GM19025 (cell line): ENCODE data around the gene RTL9.
A peak's percentile ranks its signal among the peaks of the same experiment; 100 is the strongest.
"Not testable (repeated sequence)": the region's sequence is repeated elsewhere in the genome, so short reads cannot be mapped to it uniquely, and the experiment has no call there.

Source experiments
- ATAC-seq: cut with Tn5 transposase; IDR thresholded peaks from one replicate; pipeline ENCODE4 v1.9.1; 2021; ENCODE audit warnings: mild to moderate bottlenecking, low read depth, moderate library complexity; ENCODE audit not compliant: unreplicated experiment

RTL9 gene

DNA sequence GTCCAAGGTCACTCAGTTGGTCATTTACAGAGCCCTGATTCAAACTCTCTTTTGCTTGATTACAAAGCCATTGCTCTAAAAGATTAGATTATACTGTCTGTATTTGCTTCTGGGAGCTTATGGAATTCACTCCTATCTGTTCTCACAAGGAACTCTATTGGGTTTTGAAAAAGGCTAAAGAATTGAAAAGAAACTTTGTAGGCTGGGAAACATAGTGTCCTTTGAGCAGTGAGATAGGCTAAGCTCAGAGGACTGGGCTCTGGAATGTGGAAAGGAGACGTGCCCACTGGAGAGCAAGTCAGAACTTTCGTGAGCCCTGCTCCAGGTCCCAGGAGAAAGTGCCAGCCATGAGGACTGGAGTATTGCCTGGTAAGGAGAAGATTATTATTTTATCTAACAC lies at the start of gene RTL9:
TSS of gene RTL9 (plus strand) at position 301 of the 400 bp plus-strand sequence. CDS start 91,770 bp downstream, outside the sequence.
- no peak for ATAC-seq

- ATAC-seq, result no peak
Observed at GRCh38 chrX:110310000-110310790, 48.5 kb upstream of the RTL9 start.

DNA sequence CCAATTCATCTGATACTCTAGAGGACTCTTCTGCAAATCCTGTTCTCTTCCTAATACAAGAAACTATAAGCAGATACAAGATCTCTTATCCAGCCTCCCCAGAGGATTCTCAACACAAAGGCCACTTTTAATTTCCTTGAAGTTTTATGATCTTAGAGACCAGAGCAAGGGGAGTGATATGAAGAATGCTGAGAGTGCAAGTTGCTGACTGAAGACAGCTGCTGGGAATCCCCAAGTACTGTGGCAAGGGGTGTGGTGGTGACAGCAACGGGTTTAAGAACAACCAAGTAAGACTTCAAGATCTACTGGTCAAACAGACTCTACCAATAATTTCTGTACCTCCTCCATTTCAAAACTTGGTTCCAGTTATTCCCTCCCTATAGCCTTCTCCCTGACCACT lies 47.8 kb upstream of the RTL9 start:
- peak; percentile 87 for ATAC-seq

DNA sequence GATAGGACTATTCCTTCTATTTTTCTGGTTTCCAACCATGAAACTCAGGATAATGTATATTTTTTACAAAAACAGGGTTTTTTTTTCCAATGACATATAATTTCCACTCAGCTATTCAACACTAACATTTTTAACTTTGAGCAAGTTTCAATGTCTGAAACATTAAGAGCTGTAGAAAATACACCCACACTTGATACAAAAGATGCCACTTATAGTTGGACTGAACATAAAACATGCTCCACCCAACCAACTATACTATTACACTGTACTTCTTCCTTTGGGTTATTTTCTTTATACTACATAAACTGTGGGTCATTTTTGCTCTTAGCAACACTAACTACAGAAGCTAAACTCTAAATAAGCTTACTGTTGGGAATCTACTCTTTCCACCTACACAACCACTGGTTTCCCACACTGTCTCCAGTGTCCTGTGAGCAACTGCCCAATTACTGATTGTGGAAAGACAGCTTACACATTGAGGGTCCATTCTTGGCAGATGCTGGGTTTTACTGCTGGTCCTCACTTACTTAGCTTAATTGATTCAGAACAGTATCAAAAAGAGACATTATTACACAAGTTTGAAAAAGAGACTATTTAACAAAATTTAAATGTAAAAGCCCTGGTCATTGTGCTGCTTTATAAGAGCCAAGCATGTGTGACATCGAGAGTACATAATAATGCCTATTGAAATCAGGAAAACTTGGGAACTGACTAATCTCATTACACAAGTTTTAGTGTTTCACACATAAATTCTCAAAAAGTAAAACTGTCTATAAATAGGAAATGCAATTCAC lies 47.0 kb upstream of the RTL9 start:
- ATAC-seq, result no peak

DNA sequence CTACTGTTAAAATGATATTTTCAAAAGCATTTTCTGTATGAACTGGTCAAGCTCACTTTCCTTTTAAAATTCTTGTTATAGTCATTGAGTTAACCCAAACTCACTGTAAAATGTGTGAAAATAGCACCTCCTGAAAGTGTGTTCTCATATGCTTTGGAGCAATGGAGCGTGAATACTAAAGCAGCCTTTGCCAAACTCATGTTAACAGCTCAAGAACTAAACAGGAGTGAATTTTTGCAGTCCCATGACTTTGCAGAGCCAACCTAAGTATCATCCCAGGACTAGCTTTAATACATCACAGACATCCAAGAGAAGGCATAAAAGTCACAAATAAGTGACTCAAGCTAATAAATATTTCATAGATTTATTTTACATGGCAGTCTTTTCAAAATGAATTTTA lies 43.1 kb upstream of the RTL9 start:
- no peak for ATAC-seq

DNA sequence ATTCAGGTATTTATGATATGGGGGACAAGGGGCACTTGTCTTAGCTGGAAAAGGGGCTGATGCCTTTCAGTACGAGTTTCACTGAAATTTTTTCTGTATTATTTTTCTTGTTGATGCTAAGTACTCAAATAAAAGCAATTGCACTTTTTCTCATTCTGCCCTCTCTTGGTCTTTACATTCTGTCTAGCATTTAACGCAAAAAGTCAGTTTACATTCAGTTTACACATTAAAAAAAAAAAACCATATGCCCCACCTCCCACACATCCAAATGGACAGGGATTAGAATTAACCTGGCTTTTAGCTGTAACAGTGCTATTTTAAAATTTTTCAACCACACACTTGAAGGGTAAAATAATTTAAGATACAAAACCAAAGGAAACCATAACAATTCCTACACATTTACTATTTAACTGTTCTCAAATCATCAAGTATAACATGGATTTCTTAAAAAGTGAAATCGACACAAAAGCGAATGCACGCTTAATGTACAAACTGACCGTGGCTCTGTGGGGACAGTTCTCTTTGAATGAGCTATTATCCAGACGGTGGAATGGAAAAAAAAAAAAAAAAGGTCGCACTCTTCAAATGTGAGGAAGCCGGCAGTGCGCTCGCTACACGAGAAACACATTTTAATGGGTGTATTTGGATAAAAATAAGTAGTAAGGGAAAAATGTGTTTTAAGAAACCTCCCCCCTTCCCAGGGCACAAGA lies 42.1 kb upstream of the RTL9 start:
- ATAC-seq, result no peak

GRCh38 chrX:110317061-110317819 lies 41.4 kb upstream of the RTL9 start:
- ATAC-seq, result peak; percentile 4

- ATAC-seq, result peak; percentile 76
Observed at GRCh38 chrX:110317820-110318663, 40.6 kb upstream of the RTL9 start, which contains the start of gene AMMECR1. Gene AMMECR1, minus strand, starts transcription at chrX:110318085. Its CDS starts 14 bp downstream, at chrX:110318071.

DNA sequence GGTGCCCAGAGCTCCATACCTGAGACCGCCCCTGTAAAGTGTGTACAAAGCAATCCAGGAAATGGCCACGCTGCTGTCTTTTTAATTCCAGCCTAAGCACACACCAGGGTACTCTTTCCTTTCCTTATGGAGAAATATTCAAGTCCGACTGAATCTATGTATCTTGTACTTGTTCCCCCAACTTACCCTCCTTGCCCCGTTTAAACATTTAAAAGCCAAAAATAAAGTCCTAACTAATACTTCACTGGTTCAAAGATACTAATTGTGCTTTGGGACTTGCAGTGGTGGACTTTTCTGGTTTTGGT lies 40.0 kb upstream of the RTL9 start:
- ATAC-seq, result peak; percentile 14

GRCh38 chrX:110320381-110320987 lies 38.2 kb upstream of the RTL9 start:
- no peak for ATAC-seq

GRCh38 chrX:110321081-110321480 lies 37.6 kb upstream of the RTL9 start:
- no peak for ATAC-seq

DNA sequence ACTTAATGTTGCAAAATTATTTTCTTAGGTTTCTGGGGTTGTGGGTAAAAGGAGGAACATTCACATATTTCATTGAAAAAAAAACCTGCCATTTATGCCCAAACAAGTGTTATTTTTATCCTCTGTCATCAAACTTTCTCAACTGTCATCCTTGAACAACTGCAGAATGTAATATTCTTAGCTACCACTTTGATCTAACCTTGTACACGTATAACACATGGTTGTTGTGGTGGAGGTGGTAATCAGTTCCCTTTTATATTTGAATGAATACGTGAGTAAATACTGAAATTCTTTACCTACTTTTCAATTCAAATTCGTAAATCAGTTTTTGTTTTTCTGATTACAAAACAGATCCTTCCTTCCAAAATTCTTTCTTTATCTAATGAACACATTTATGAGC lies 37.0 kb upstream of the RTL9 start:
- no peak for ATAC-seq

GRCh38 chrX:110322603-110323002 lies 36.0 kb upstream of the RTL9 start:
- no peak for ATAC-seq

GRCh38 chrX:110326712-110327111 lies 31.9 kb upstream of the RTL9 start:
- no peak for ATAC-seq

- no peak for ATAC-seq
Observed at GRCh38 chrX:110327336-110327735, 31.3 kb upstream of the RTL9 start.

GRCh38 chrX:110328613-110329012 lies 30.0 kb upstream of the RTL9 start:
- not testable (repeated sequence) for ATAC-seq

DNA sequence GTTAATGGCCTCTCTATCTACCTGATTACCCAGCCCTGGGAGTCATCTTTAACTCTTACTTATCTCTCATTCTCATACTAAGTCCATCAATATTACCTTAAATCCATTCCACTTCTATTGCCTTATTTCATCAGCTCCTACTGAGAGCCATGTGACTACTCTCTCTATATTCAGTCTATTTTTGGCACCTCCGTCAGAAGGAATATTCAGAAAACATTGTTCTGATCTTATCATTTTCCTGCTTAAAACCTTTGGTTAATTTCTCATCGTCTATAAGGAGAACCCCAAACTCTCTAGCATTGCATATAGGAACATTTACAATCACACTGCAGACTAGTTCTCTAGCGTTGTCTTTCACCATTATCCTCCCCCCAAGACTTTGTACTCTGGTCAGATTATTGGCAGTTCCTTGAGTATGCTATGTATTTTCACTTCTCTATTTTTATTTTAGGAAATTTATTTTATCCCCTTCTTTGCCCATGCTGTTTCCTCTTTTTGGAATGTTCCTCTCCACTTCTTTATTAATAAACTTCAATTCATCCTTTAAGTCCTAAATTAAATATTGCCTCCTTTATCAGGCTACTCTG lies 27.1 kb upstream of the RTL9 start:
- ATAC-seq, result no peak

DNA sequence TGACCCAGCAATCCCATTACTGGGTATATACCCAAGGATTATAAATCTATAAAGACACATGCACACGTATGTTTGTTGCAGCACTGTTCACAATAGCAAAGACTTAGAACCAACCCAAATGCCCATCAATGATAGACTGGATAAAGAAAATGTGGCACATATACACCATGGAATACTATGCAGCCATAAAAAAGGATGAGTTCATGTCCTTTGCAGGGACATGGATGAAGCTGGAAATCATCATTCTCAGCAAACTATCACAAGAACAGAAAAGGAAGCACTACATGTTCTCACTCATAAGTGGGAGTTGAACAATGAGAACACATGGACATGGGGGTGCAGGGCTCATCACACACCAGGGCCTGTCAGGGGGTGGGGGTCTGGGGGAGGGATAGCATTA lies 25.2 kb upstream of the RTL9 start:
- ATAC-seq, result not testable (repeated sequence)

DNA sequence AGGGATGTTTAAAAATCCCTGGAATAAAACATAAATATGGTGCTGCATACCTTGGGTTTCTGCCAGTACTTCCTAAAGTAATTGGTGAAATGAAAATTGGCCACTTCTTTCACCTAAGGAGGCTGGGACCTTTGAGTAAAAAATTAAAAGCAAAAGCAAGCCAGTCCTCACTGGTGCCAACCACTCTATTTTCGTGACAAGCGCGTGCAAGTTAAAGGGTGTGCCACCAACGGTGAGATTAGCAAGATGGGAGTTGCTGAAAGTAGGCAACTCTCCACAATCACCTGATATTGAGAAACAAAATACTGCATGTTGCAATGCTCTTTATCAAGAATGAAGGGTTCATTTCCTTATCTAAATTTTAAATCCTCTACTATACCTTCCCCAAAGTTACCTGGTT lies 19.7 kb upstream of the RTL9 start:
- ATAC-seq, result no peak
